K562 (cell line): ENCODE measurements around the gene ZNF544. TPM values are rescaled to one million over a fixed set of nuclear protein-coding genes. Genes with fewer than 3 reads are reported as not detected.

Source experiments
- PHF8 ChIP-seq: fragments of 200-600 bp; sonication (generic); IDR thresholded peaks from 2 replicates; pipeline ENCODE4 v1.6.1; 2012; ENCODE audit warnings: mixed run types, mild to moderate bottlenecking, inconsistent platforms, low read length, moderate library complexity, borderline replicate concordance
- SIN3B ChIP-seq: fragments of 450-650 bp; IDR thresholded peaks from 2 replicates; pipeline ENCODE4 v1.6.1; 2017; ENCODE audit warnings: low read depth, mild to moderate bottlenecking, moderate library complexity
- SNRNP70 ChIP-seq: fragments of 200-400 bp; formaldehyde crosslinking; optimal IDR thresholded peaks from 2 replicates; pipeline ENCODE3; 2017; ENCODE audit warnings: low read depth, low read length
- TRIM28 ChIP-seq: fragments of 450-650 bp; IDR thresholded peaks from 2 replicates; pipeline ENCODE4 v1.6.1; 2017
- ZKSCAN8 ChIP-seq: fragments of 200-800 bp; sonication (Bioruptor generic); IDR thresholded peaks from 2 replicates; pipeline ENCODE4 v1.6.1; 2016; ENCODE audit warnings: missing genetic modification characterization, missing compliant biosample characterization
- ZNF311 ChIP-seq: fragments of 250-450 bp; sonication (Bioruptor Pico); IDR thresholded peaks from 2 replicates; pipeline ENCODE4 v1.4.0; 2020; ENCODE audit warnings: mild to moderate bottlenecking, moderate library complexity
- ZNF592 ChIP-seq: fragments of 450-650 bp; IDR thresholded peaks from 2 replicates; pipeline ENCODE4 v1.6.1; 2017; ENCODE audit warnings: antibody characterized with exemption, mild to moderate bottlenecking
- ZNF699 ChIP-seq: fragments of 250-450 bp; sonication (Bioruptor Pico); IDR thresholded peaks from 2 replicates; pipeline ENCODE4 v1.8.0; 2021; ENCODE audit warnings: mild to moderate bottlenecking, moderate library complexity; ENCODE audit not compliant: insufficient replicate concordance
- ZNF76 ChIP-seq: fragments of 250-450 bp; sonication (Bioruptor Pico); IDR thresholded peaks from 2 replicates; pipeline ENCODE4 v1.4.0; 2020; ENCODE audit warnings: mild to moderate bottlenecking, moderate library complexity, borderline replicate concordance
- ZNF77 ChIP-seq: fragments of 250-450 bp; sonication (Bioruptor Pico); IDR thresholded peaks from 2 replicates; pipeline ENCODE4 v1.5.0; 2020
- polyA plus RNA-seq, 8 experiments: library from polyadenylated mRNA; depleted of rRNA in 4 of 8; stranded (reverse) in 5 of 8; unstranded in 3 of 8; fragments of >200 nt; fragmentation: Nextera tagmentation in 2 of 8; fragmentation: Illumina TruSeq in 1 of 8; extraction: Ambion mirVana in 2 of 8; extraction: Trizol in 1 of 8; gene quantifications; 2 replicates each; pipeline versions ENCODE4 v1.2.1 to v1.2.3, GENCODE V29; 2011 to 2014; ENCODE audit warnings: inconsistent platforms in 1 of 8, missing spikeins in 1 of 8
- total RNA-seq, 7 experiments: library from RNA; depleted of rRNA in 6 of 7; stranded (reverse); fragments of >200 nt in 6 of 7; fragmentation: Illumina TruSeq in 2 of 7; extraction: Trizol in 2 of 7; gene quantifications; 2 replicates each; pipeline versions ENCODE4 v1.2.1 to v1.2.3, GENCODE V29; 2011 to 2021; ENCODE audit warnings: low replicate concordance in 1 of 7
- TF ChIP-seq, protein P1 (sequence below): fragments of 250-450 bp; sonication (Bioruptor Pico); IDR thresholded peaks from 2 replicates; pipeline ENCODE4 v1.8.0; 2022; ENCODE audit warnings: moderate library complexity, mild to moderate bottlenecking, inconsistent platforms
- TF ChIP-seq, protein P2 (sequence below), 2 experiments: fragments of 450-650 bp in 1 of 2; sonication (generic) in 1 of 2; formaldehyde crosslinking in 1 of 2; IDR thresholded peaks in 1 of 2; conservative IDR thresholded peaks in 1 of 2; 2 replicates each; pipeline versions ENCODE4 v1.6.1 to v1.8.1; 2016 to 2023; ENCODE audit warnings: mild to moderate bottlenecking in 2 of 2, moderate library complexity in 2 of 2, inconsistent platforms in 1 of 2, missing genetic modification reagents in 1 of 2

ZNF544 gene
- total and polyA plus RNA-seq, 9 of the 15 experiments (the other 6 are each of a cell fraction or from before 2014, with no cell fraction given) = 23.6 to 59.0 (median 41.4) TPM

DNA sequence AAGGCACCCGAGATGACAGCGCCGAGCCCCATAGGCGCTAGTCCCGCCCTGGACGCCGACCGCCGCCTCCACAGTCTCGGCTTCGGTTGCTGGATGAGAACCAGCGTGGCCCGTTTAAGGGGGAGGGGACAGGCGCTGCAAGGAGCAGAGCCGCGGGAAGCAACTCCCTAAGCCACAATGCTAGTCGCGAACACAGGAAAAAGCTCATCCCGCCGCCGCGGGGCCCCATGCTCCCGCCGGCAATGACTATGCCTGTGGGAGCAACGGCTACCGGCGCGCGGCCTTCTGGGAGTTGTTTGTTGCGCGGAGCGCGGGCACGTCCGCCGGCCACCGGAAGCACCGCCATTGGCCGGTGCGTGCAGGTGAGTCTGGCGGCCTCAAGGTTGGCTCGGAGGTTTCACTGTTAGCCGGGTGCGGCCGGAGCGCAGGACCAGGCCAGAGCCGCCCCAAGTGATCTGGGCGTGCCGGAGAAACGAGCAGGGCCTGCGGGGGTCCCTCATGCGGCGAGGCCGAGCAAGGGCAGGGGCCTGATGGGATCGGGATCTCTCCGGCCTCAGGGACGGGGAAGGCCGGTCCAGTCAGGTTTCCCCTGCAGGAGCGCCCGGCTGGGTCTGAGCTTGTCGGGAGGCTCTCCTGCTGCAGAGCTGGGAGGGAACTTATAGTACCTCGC lies at the start of gene ZNF544 (continued):
- TF ChIP-seq, protein P1, sequence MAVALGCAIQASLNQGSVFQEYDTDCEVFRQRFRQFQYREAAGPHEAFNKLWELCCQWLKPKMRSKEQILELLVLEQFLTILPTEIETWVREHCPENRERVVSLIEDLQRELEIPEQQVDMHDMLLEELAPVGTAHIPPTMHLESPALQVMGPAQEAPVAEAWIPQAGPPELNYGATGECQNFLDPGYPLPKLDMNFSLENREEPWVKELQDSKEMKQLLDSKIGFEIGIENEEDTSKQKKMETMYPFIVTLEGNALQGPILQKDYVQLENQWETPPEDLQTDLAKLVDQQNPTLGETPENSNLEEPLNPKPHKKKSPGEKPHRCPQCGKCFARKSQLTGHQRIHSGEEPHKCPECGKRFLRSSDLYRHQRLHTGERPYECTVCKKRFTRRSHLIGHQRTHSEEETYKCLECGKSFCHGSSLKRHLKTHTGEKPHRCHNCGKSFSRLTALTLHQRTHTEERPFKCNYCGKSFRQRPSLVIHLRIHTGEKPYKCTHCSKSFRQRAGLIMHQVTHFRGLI (CRISPR knock-in tag) = no peak
- TF ChIP-seq TRIM28 (0 out of 2 replicates have a peak, but pooled peaks have one; percentile 24), ZNF592 (peak; percentile 69), ZKSCAN8 (CRISPR knock-in tag) (no peak), ZNF76 (CRISPR knock-in tag) (peak; percentile 64; the same call in 1 of the 2 replicates), SIN3B (peak; percentile 22), ZNF77 (CRISPR knock-in tag) (no peak), SNRNP70 (no peak), ZNF699 (CRISPR knock-in tag) (no peak), ZNF311 (CRISPR knock-in tag) (no peak), PHF8 (peak; percentile 96; the same call in 1 of the 2 replicates)
- TF ChIP-seq, protein P2, sequence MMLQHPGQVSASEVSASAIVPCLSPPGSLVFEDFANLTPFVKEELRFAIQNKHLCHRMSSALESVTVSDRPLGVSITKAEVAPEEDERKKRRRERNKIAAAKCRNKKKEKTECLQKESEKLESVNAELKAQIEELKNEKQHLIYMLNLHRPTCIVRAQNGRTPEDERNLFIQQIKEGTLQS (IDR thresholded peaks at IDR 0.05) = 0 out of 2 replicates have a peak, but pooled peaks have one; percentile 23
- TF ChIP-seq, protein P2 (CRISPR knock-in tag; conservative IDR thresholded peaks at IDR 0.05) = no peak
- TF ChIP-seq, all 486 proteins: peak for 112
